HG03469 (cell line): ENCODE measurements around the gene TMEM132D.

Experiments used
- ATAC-seq: cut with Tn5 transposase; IDR thresholded peaks from one replicate; pipeline ENCODE4 v1.9.1; 2021; ENCODE audit warnings: mild to moderate bottlenecking, moderate library complexity, moderate number of reproducible peaks; ENCODE audit not compliant: unreplicated experiment

TMEM132D gene

GRCh38 chr12:129483111-129483893 lies 420.5 kb downstream of the TMEM132D start:
- no peak for ATAC-seq

- no peak for ATAC-seq
Measured at GRCh38 chr12:129481921-129482320, 421.9 kb downstream of the TMEM132D start.

- ATAC-seq, result no peak
Measured at GRCh38 chr12:129470196-129470595, 433.6 kb downstream of the TMEM132D start.

GRCh38 chr12:129467726-129468125 lies 436.1 kb downstream of the TMEM132D start:
- ATAC-seq, result no peak

GRCh38 chr12:129467289-129467688 lies 436.5 kb downstream of the TMEM132D start:
- no peak for ATAC-seq

GRCh38 chr12:129466499-129466898 lies 437.3 kb downstream of the TMEM132D start:
- ATAC-seq, result no peak

GRCh38 chr12:129459886-129460285 lies 443.9 kb downstream of the TMEM132D start:
- no peak for ATAC-seq

- ATAC-seq, result no peak
Measured at GRCh38 chr12:129446696-129447095, 457.1 kb downstream of the TMEM132D start.

GRCh38 chr12:129440278-129440677 lies 463.5 kb downstream of the TMEM132D start:
- no peak for ATAC-seq

- ATAC-seq, result no peak
Measured at GRCh38 chr12:129434790-129435189, 469.0 kb downstream of the TMEM132D start.

GRCh38 chr12:129428240-129428936 lies 475.4 kb downstream of the TMEM132D start:
- no peak for ATAC-seq

- ATAC-seq, result no peak
Measured at GRCh38 chr12:129423041-129423580, 480.7 kb downstream of the TMEM132D start.

GRCh38 chr12:129413295-129413694 lies 490.5 kb downstream of the TMEM132D start:
- ATAC-seq, result no peak

- no peak for ATAC-seq
Measured at GRCh38 chr12:129409281-129409680, 494.5 kb downstream of the TMEM132D start.

GRCh38 chr12:129404556-129404955 lies 499.3 kb downstream of the TMEM132D start:
- ATAC-seq, result no peak

- no peak for ATAC-seq
Measured at GRCh38 chr12:129401572-129401971, 502.3 kb downstream of the TMEM132D start.

- ATAC-seq, result no peak
Measured at GRCh38 chr12:129394177-129394825, 509.5 kb downstream of the TMEM132D start.

- ATAC-seq, result no peak
Measured at GRCh38 chr12:129393357-129393937, 510.4 kb downstream of the TMEM132D start.

- no peak for ATAC-seq
Measured at GRCh38 chr12:129385637-129385990, 518.2 kb downstream of the TMEM132D start.

- no peak for ATAC-seq
Measured at GRCh38 chr12:129383956-129384355, 519.9 kb downstream of the TMEM132D start.

- no peak for ATAC-seq
Measured at GRCh38 chr12:129381715-129382114, 522.1 kb downstream of the TMEM132D start.
